AG09309 (cell line): ENCODE data around the gene MID1.

Source experiments
- DNase-seq: peaks from one replicate; pipeline ENCODE4 v3.0.0-alpha.2; 2010; ENCODE audit warnings: low read depth
- H3K4me3 ChIP-seq: 2 replicates; pipeline ENCODE4 v1.5.1; 2011; ENCODE audit warnings: mild to moderate bottlenecking, low read depth, low read length, moderate library complexity; ENCODE audit not compliant: control insufficient read depth
- TF ChIP-seq, protein P1 (sequence below): IDR thresholded peaks from 2 replicates; pipeline ENCODE4 v1.5.1; 2011; ENCODE audit warnings: mild to moderate bottlenecking, low read depth, low read length, inconsistent platforms; ENCODE audit not compliant: insufficient read depth, control insufficient read depth; ENCODE audit errors: missing control alignments

The MID1 gene

DNA sequence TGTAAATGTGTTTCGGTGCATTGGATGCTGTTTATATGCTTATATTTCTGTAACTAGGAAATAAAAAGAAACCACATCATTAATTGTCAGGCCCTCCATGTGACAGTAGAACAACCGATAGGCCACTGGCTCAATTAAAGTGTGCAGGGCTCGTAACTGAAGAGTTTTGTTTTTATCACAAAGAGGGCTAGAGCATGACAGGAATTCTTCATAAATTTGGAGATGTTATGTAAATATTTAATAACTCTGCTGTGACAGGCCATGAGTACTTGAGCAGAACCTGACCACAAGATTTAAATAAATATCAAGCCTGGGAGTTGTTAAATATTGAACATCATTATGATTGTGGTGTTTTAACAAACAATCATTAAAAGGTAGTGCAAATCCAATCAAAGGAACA lies 55.9 kb downstream of the MID1 start:
- TF ChIP-seq, protein P1, sequence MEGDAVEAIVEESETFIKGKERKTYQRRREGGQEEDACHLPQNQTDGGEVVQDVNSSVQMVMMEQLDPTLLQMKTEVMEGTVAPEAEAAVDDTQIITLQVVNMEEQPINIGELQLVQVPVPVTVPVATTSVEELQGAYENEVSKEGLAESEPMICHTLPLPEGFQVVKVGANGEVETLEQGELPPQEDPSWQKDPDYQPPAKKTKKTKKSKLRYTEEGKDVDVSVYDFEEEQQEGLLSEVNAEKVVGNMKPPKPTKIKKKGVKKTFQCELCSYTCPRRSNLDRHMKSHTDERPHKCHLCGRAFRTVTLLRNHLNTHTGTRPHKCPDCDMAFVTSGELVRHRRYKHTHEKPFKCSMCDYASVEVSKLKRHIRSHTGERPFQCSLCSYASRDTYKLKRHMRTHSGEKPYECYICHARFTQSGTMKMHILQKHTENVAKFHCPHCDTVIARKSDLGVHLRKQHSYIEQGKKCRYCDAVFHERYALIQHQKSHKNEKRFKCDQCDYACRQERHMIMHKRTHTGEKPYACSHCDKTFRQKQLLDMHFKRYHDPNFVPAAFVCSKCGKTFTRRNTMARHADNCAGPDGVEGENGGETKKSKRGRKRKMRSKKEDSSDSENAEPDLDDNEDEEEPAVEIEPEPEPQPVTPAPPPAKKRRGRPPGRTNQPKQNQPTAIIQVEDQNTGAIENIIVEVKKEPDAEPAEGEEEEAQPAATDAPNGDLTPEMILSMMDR = no peak

DNA sequence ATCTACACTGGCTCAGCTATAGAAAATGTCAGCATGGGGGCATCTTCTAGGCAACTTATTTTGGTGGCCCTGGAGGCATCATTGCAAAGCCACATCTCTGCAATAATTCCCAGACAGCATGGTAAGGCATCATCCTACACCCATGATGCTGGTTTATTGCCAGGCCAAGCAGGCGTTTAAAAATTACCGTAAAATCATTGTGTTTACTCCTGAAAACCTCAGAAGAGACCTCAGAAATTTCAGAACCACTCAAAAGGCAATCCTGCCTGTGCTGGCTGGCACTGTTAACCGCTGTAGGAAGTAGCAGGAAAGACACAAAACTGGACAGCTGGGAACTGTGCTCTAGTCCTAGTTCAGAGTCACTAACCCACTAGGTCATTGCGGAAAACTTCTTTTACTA lies 63.2 kb downstream of the MID1 start:
- H3K4me3 ChIP-seq = no peak overlapping the region
- DNase-seq = no peak
- TF ChIP-seq, protein P1 = no peak

More for the DNA sequence above, 55.9 kb downstream of the MID1 start:
- H3K4me3 ChIP-seq = no peak overlapping the region
- DNase-seq = no peak

DNA sequence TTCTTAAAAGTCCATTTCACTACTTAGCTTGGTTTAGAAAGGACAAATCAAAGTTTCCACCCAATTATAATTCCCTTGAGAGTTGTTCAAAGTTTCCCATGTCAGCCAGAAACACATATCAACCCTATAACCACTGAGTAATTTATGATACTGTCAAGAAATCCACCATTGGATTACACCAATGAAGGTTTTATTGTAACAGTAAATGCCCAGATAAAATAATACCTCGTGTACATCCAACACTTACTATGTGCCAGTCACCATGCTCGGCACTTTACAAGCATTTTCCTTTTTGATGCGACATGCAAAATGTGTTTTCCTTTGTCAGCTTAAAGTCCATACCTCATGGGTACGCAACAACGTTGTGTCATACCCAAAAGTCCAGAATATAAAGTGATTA lies 64.0 kb downstream of the MID1 start:
- DNase-seq = no peak
- no peak overlapping the region for H3K4me3 ChIP-seq
- TF ChIP-seq, protein P1 = no peak

DNA sequence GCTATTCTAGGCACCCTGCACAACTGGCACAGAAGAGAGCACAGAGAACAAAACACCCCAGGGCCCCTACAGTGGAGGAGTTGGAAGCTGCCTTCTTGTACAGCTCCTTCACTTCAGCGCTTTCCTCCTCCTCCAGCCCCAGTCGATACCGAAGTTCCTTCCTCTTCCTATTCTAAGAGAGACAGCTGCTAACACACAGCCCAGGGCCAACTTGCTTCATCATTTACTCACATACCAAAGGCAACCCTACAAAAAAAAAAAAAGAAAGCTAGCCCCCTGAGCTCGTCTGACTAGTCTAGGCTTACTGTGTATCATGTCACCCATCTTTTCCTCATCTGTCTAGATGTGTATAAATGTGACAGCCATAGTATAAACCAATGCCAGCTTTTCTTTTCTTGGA lies 64.5 kb downstream of the MID1 start:
- TF ChIP-seq, protein P1 = no peak
- no peak for DNase-seq
- H3K4me3 ChIP-seq = no peak overlapping the region

DNA sequence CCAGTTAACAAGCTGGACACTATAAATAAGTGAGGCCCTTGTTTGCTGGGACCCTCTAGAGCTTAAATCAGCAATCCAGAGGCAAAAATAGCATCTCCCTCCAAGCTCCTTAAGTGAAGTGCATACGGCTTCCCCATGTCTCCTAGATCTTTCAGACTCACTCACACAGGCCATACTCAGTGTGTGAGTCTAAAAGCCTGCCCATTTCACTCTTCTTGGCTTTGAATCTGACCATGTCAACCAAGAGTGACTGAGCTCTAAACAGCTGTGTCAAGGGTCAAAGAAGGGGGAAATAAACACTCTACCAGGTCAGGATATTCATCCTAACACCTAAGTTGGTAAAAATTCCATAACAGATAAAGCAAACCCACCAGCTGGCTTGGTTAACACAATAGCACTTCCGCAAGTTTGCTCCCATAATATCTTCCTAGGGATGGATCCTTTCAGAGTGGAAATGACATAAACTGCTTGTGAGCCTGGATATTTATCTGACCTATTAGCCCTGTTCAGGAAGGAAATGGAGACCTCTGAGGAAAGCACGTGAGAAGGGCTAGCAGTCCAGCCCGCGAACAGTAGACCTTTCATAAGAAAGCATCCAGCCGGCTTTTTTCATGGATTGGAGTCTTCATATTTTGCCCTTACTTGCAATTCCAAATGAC lies 65.6 kb downstream of the MID1 start:
- DNase-seq = no peak
- TF ChIP-seq, protein P1 = no peak
- H3K4me3 ChIP-seq = no peak overlapping the region

DNA sequence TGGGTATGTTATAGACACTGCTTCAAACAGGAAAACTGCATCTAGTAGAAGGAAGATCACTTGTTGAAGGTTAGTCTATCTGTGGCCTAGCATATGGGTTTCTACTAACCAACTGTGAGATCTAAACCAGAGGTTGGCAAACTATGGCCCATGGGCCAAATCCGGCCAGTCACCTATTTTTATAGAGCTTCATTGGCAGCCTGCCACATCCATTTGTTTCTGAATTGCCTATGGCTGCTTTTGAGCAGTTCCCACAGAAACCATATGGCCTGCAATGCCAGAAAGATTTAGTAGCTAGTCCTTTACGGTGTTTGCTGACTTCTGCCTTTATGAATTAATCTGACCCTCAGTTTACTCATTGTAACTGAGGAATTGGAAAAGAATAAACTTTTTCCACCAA lies 71.1 kb downstream of the MID1 start:
- no peak overlapping the region for H3K4me3 ChIP-seq
- TF ChIP-seq, protein P1 = no peak
- no peak for DNase-seq

DNA sequence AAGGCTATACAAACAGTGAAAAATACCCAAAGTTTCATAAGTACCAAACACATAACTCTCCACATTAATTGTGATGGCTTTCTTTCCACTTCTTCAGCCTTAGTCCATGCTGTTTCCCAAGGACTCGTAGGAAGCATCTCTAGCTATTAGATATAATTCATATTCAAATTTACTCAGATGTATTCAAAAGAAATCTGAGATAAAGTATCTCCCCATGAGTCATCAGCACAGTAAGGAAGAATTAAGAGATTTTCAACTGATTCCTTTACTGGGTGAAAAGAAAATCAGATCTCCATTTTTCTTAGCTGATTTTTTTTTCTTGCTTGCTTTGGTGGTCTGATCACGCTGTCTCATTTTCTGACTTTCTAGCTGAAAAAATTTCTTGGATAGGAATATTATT lies 71.7 kb downstream of the MID1 start:
- H3K4me3 ChIP-seq = no peak overlapping the region
- TF ChIP-seq, protein P1 = no peak
- DNase-seq = no peak
